Mesothelial cell of epicardium (in vitro differentiated cells): Measurements from ENCODE around the gene DIP2C. TPM values are rescaled to one million over a fixed set of nuclear protein-coding genes. Genes with fewer than 3 reads are reported as not detected.
"Not testable (repeated sequence)": the region's sequence is repeated elsewhere in the genome, so short reads cannot be mapped to it uniquely, and the experiment has no call there.

Source experiments
- DNase-seq, 2 experiments: peaks; one replicate each; pipeline ENCODE4 v3.0.0; 2021; ENCODE audit warnings: low spot score in 2 of 2; ENCODE audit not compliant: unreplicated experiment in 2 of 2
- H3K27ac Mint-ChIP-seq: 2 replicates; pipeline ENCODE4 v1.8.0; 2021; ENCODE audit warnings: mixed read lengths
- H3K27me3 Mint-ChIP-seq: 2 replicates; pipeline ENCODE4 v1.8.0; 2021; ENCODE audit warnings: low read depth, mixed read lengths
- H3K36me3 Mint-ChIP-seq: 2 replicates; pipeline ENCODE4 v1.8.0; 2021; ENCODE audit warnings: mixed read lengths
- H3K4me1 Mint-ChIP-seq: 2 replicates; pipeline ENCODE4 v1.8.0; 2021; ENCODE audit warnings: mixed read lengths
- H3K4me3 Mint-ChIP-seq: 2 replicates; pipeline ENCODE4 v1.8.0; 2021; ENCODE audit warnings: mild to moderate bottlenecking, moderate library complexity, mixed read lengths
- H3K9me3 Mint-ChIP-seq: 2 replicates; pipeline ENCODE4 v1.8.0; 2021; ENCODE audit warnings: mixed read lengths
- CTCF ChIP-seq: fragments of 200-600 bp; sonication (generic); IDR thresholded peaks from one replicate; pipeline ENCODE4 v1.5.0; 2021; ENCODE audit warnings: antibody characterized with exemption; ENCODE audit not compliant: unreplicated experiment
- total RNA-seq: library from RNA; stranded (reverse); gene quantifications from 3 replicates; pipeline ENCODE4 v1.2.1, GENCODE V29; 2021

The DIP2C gene
- total RNA-seq, 1 donor from 2014 or later = 30.3 TPM

GRCh38 chr10:396535-397220 is 292.8 kb downstream of the DIP2C start:
- H3K27me3 Mint-ChIP-seq = no peaks in the 10 kb centered on the region
- no peak overlapping the region for H3K4me3 Mint-ChIP-seq
- peaks cover 20% of the 10 kb centered on the region for H3K4me1 Mint-ChIP-seq
- DNase-seq = no peak
- H3K36me3 Mint-ChIP-seq = peaks cover 12% of the 10 kb centered on the region
- TF ChIP-seq CTCF = no peak
- H3K9me3 Mint-ChIP-seq = no peaks in the 10 kb centered on the region
- peak overlapping the region; percentile 69 for H3K27ac Mint-ChIP-seq

- Mint-ChIP-seq H3K27ac (no peak overlapping the region), H3K9me3 (no peaks in the 10 kb centered on the region), H3K4me1 (peaks cover 20% of the 10 kb centered on the region), H3K27me3 (no peaks in the 10 kb centered on the region), H3K36me3 (peaks cover 8% of the 10 kb centered on the region), H3K4me3 (no peak overlapping the region)
- TF ChIP-seq CTCF = no peak
- DNase-seq = no peak
Observed at GRCh38 chr10:396107-396506, 293.4 kb downstream of the DIP2C start.

GRCh38 chr10:395665-396064 is 293.8 kb downstream of the DIP2C start:
- H3K27me3 Mint-ChIP-seq = no peaks in the 10 kb centered on the region
- H3K27ac Mint-ChIP-seq = no peak overlapping the region
- H3K4me3 Mint-ChIP-seq = no peak overlapping the region
- peaks cover 20% of the 10 kb centered on the region for H3K4me1 Mint-ChIP-seq
- H3K9me3 Mint-ChIP-seq = no peaks in the 10 kb centered on the region
- TF ChIP-seq CTCF = no peak
- peaks cover 6% of the 10 kb centered on the region for H3K36me3 Mint-ChIP-seq
- no peak for DNase-seq

- not testable (repeated sequence) for H3K36me3 Mint-ChIP-seq
- H3K4me1 Mint-ChIP-seq = peaks cover 20% of the 10 kb centered on the region
Observed at GRCh38 chr10:394439-395101, 294.9 kb downstream of the DIP2C start.

GRCh38 chr10:393787-394438 is 295.6 kb downstream of the DIP2C start:
- Mint-ChIP-seq H3K4me3 (no peak overlapping the region), H3K27ac (no peak overlapping the region), H3K36me3 (peaks cover 7% of the 10 kb centered on the region), H3K27me3 (no peaks in the 10 kb centered on the region), H3K4me1 (peaks cover 20% of the 10 kb centered on the region), H3K9me3 (no peaks in the 10 kb centered on the region)
- DNase-seq = no peak
- no peak for TF ChIP-seq CTCF

More at GRCh38 chr10:394439-395101, 294.9 kb downstream of the DIP2C start:
- H3K27me3 Mint-ChIP-seq, H3K4me3 Mint-ChIP-seq, H3K9me3 Mint-ChIP-seq, H3K27ac Mint-ChIP-seq, DNase-seq: not testable (repeated sequence)
